ENCODE results near the gene SLC8A3.

GRCh38 chr14:70032447-70032846 lies 156.3 kb downstream of the SLC8A3 start:
- TF ChIP-seq POLR2A (IDR thresholded peaks at IDR 0.05), result no peak
- TF ChIP-seq CTCF (IDR thresholded peaks at IDR 0.05), result no peak
- no peak for TF ChIP-seq POLR2AphosphoS5 (IDR thresholded peaks at IDR 0.05)

All from gastroesophageal sphincter (tissue), 3 donors.